NCI-H526 (cell line): Measurements from ENCODE around the gene GTF2A2.

Source experiments
- DNase-seq, 2 experiments: peaks; one replicate each; lab custom pipeline; 2025; lab: John Stamatoyannopoulos, UW

Gene GTF2A2

DNA sequence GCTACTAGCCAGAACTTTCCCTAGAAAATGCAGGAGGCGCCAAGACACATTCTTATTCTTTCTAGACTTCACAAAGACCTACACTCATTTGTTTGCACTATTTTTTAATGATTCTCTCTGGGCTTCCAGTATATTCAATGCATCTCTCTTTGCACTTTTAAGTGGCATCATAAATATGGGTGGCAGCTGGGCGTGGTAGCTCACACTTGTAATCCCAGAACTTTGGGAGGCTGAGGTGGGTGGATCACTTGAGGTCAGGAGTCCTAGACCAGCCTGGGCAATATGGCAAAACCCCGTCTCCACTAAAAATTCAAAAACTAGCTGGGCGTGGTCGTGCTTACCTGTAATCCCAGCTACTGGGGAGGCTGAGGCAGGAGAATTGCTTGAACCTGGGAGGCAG, 51.3 kb downstream of the GTF2A2 start:
- DNase-seq = no peak

DNA sequence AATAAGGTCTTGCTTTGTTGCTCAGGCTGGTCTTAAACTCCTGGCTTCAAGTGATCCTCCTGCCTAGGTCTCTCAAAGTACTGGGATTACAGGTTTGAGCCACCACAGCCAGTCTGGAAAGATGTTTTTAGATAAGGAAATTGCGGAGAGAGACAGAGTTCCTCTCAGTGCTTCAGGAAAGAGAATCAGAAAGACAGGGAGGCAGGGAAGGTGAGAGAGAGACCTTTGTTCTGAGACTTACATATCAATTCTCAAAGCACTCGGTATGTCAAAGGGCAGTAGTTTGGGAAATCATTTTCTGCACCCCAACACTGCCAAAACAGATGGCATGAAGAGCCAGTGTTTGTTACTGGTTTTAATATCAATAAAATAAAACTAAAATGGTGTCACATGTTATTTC, 58.9 kb downstream of the GTF2A2 start:
- DNase-seq = no peak

- no peak for DNase-seq
These were observed 60.7 kb downstream of the GTF2A2 start for GRCh38 chr15:59596640-59597039.

GRCh38 chr15:59595434-59595915, 61.8 kb downstream of the GTF2A2 start:
- DNase-seq = no peak

DNA sequence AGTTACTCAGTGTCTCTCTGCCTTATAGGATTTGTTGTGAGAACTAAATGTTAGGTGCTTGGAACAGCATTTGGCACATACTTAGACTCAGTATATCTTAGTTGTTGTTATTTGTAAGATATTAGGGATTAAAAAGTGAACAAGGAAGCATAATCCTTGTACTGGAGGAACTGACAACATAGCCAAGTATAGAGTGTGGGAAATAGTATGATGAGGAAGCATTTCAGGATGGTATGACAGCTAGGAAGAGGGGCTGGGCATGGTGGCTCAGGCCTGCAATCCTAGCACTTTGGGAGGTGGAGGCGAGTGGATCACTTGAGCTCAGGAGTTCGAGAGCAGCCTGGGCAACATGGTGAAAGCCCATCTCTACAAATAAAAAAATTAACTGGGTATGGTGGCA, 62.3 kb downstream of the GTF2A2 start:
- DNase-seq = no peak

DNA sequence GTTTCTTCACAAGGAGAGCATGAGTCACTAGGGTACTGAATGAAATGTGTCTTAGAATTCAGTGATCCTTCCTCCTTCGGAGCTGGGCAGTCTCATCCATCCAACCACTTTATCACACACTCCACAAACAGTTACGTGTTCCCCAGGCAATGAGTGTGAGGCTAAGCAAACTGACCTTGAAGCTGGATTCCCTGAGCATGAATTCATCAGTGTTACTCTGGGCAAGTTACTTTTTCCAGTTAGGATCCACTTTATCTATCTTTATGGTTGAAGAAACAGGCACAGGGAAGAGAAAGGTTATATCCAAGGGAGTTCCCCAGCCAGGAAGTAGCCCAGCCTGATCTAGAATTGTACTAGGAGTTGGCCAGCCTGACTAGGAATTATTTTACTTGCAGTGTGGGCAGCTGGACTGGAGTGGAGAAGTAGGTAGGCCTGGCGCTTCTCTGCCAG, 62.8 kb downstream of the GTF2A2 start:
- DNase-seq = no peak

DNA sequence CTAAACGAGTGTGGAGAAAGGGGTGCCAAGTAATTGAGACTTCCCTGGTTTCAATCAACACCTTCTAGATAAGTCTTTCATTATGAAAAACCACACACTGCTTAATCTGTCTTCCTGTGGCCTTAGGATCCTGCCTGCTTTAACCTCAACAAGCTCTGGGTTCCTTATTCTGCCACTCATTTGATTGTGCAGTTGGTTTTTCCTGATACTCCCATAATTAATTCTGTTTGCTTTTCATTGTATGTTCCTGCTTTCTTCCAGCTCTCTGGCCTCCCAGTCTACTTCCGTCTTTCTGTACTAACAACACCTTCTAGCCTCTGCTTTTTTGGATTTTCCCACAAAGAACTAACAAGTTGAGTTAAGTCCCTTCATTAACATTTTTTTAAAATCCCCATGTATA, 66.0 kb downstream of the GTF2A2 start:
- DNase-seq = no peak

GRCh38 chr15:59590027-59590426, 67.3 kb downstream of the GTF2A2 start:
- no peak for DNase-seq
